Embryonic facial prominence (tissue), 1 donor: ENCODE measurements around the gene C4orf51.

Experiments
- DNase-seq: peaks from one replicate; pipeline ENCODE4 v3.0.0-alpha.2; 2016; ENCODE audit errors: extremely low spot score

C4orf51 gene

DNA sequence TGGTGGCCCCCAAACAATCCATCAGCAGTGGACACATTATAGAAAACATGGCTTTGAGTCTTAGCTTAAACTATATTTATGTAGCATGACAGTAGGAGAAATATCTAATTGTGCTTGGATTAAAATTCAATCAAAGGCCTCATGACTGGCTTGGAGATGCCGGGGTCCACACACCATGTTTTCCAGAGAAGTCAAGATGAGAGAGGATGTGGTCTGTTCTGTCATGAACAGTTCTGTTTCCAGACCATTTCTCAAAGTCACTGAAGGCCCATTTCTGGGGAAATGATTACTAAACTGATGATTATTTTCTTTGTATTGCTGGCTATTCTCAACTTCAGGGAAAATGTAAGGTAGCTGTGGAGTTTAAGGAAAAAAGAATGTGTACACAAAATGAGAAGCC lies 76.3 kb downstream of the C4orf51 start:
- DNase-seq = no peak

DNA sequence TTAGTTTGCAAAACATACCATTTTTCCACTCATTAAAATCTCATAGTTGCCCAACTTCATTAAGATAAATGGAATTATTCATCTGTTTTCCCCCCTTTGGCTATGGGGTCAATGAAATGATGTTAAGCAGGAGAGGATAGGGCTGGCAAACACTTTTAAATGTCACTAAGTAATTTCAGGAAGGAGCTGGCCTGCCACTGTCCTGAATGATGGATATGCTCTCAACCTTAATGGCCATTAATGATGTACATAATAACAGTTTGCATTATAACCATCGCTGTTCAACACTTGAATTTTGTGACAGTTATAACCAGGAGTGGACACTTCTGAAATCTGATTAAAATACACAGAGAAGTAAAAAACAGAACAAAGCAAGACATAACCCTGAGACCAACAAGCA lies 77.2 kb downstream of the C4orf51 start:
- no peak for DNase-seq

DNA sequence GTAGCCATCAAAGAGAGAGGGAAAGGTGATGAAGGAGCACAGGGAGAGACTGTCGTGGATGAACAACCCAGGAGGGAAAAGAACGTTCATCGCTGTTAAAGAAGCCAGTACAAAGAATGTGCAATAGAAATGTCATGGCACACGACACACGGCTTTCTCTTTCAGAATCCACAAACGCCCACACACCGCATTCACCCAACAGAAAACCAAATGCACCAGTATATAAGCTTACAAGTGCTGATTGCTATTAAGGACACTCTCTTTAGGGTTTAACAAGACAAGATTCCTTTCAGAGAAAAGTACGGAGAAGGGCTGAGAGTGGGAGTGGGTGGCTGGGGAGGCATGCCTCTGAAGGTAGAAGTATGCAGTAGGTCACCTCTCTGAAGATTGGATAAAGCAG lies 80.2 kb downstream of the C4orf51 start:
- DNase-seq = no peak

DNA sequence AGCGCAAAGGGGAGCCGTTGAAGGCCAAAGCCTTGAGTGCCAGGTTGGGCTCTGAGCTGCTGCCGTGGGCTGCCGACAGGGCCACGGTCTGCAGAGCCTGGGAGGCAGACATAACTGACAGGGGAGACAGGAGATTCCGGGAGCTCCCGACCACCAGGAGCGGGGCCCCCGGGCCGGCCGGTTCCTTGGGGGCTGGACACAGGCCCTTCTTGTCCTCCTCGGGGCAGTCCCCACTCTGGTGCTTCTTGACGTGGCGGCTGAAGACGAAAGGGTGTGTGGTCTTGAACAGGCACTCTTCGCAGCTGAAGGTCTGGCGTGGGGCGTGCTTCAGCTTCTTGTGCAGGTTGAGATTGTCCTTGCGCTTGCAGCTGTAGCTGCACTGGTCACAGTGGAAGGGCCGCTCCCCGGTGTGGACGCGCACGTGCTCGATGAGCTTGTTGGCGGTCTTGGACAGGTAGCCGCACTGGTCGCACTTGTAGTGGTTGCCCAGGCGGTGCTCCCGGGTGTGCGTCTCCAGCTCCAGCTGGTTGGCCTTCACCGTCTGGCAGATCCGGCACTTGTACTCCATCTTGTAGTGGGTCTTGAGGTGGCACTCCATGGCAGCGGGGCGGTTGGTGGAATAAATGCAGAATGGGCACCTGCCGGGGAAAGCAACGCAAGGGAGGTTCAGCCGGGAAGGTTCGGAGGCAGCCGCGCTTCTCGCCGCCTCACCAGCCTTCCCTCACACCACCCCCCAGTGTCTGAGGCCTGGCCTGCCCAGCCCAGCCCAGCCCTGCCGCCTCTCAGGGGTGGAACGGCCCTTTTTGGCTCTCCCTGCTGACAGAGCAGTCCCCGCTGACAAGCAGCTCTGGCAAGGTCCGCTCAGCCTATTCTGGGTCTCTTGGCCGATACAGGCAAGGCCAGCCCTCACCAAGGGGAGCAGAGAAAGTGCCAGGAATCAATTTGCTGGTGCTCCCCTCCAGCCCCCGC lies 81.3 kb downstream of the C4orf51 start:
- DNase-seq = no peak

DNA sequence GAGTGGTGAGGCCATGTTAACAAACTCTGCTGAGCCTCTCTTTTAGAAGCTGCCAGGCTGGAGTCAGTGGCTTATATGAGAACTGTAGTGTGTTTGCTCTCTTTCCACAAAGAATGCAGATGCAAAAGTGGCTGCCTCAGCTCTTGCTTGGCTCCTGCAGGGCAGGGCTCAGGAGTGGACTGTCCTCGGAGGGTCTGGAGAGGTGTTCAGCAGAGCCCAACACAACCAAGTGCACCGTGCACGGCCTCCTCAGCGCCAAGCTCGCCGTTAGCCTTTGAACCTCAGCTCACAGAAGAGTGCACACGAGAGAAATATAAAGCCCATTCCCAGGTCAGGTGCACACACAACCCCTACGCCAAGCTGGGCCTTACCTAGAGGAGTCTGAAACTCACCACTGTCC lies 82.8 kb downstream of the C4orf51 start:
- DNase-seq = no peak

DNA sequence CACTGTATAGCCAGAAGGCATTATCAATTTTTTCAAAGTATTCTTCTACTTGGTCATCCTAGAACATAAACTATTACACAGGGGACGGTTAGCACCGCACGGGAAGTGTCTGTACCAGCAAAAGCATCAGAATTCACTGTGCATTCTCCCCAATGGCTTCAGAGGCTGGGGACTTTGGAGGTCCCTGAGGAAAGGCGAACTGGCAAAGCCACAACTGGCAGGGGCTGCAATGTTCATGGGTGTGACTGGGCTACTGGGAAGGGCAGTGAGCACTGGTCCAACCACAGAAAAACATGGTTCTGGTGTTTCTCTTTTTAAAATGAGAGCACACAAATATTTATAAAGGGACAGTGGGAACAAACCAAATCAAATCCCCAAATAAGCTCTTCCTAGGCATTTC lies 83.5 kb downstream of the C4orf51 start:
- DNase-seq = no peak

DNA sequence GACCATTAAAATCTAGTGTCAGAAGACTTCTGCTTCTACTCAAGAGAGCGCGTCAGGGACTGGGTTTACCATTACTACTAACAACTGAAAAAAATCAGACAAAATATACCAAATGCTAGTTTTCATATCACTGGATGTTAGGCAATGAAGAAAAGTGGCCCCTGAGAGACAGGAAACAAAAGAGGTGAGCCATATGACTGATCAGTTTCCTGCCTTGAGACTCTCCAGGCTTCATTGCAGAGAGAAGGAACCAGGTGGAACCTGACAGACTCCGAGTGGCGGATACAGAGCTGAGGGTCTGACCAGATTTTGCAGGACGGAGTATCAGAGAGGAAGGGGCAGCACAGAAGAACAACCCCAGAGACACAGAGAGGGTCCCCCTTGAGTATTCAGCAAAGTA lies 86.3 kb downstream of the C4orf51 start:
- DNase-seq = no peak

DNA sequence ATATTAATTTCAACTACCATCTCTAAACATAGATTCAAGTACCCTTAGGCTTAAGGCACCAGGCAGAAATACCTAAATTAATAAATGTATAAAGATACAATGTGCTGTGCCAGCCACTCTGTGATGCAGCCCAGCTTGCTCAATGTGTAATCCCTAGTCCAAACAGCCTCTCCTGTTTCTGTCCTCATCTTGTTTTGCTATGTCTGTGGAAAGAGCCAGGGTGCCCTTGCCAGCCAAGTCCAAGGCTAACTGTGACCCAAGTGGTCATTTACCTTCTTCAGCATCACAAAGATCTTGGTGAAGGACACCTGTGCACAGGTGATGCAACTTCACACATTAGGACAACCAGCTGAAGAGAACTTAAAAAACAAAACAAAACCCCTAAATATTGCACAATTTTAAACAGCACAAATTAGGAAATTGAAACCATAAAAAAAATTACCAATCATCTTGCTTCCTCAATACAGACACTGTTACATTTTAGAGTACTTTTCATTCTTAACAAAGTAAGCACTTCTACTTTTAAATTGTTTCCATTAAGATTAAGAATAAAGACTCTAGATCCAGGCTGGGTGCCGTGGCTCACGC lies 89.6 kb downstream of the C4orf51 start:
- no peak for DNase-seq

DNA sequence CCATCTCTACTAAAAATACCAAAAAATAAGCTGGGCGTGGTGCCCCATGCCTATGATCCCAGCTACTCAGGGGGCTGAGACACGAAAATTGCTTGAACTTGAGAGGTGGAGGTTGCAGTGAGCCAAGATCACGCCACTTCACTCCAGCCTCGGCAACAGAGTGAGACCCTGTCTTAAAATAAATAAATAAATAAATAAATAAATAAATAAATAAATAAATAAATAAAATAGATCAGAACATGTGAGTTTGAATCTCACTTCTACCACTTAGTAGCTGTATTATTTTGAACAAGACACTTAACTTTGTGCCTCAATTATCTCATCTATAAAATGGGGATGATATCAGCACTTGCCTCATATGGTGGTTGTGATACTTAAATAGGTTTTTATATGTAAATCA lies 90.2 kb downstream of the C4orf51 start:
- DNase-seq = no peak

DNA sequence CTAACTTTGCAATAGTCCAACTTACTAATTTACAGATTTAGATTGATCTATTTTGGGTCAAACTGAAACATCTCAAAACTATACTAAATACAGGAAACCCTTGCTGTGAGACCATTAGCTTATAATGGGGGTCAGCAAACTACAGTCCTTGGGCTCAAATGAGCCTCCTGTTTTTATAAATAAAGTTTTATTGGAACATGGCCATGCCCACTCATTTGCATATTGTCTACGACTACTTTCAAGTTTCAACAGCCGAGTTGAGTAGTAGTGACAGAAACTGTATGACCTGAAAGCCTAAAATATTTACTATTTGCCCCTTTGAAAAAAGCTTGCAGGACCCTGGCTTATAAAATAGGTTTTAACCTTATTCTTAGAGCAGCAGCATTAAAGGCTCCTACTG lies 92.4 kb downstream of the C4orf51 start:
- DNase-seq = no peak

DNA sequence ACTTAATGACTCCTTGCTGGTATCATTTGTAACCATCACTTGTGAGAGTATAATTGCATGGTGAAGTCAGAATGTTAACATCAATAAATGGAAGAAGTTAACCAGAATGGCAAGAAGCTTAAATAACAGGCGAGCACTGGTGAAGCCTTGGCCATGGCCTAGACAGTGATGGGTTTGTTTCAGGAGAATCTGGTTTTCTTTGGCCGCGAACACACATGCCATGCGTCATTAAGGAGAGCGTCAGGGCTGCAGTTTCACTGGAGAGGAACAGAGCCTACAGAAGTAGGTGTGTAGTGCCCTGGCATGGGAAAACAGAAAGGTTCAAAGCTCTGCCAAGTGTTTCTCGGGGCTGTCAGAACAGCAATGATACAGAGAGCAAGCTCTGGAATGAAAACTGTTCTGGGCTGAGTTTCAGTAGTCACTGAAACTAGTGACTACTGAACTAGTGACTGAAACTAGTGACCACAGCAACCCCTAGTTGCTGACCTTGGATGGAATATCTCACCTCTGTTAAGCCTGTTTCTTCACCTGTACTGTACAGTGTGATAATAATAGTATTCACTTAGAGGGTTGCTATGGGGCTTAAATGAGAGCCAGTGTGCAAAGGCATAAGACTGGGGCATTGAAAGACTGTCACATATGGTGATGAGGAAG lies 93.8 kb downstream of the C4orf51 start:
- DNase-seq = no peak

DNA sequence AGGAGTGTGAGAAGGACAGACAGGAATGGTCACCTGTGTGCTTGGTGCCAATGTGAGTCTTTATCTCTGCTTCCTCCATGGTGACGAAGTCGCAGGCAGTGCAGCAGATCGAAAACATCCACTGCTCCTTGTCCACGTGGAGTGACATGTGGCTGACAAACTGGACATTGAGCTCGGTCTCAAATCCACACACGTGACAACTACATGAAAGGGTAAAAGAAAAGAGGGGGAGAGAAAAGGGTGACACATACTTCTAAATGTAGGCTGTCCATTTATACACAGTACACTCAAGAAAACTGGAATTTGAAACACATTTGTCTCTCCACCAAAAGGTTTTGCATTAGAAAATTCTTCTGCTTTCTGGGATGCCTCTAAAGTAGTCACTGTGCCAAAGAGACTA lies 94.5 kb downstream of the C4orf51 start:
- no peak for DNase-seq

DNA sequence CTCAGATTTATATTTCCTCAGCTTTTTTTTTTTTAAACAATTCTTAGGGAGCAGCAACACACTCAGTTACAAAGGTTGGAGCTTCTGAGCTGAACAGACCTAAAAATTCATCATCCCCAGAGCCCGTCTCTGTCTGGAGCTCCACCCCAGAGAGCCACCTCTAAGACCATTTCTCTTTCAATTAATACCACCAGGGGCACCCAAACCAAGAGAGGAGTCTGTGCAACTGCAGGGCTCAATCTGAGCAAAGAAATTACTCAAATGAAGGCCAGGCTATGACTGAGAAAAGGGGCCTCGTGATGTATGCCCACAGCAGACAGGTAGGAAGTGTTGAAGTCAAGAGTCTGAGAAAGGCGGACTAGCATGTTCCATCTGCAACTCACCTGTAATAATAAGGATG lies 95.5 kb downstream of the C4orf51 start:
- DNase-seq = no peak

DNA sequence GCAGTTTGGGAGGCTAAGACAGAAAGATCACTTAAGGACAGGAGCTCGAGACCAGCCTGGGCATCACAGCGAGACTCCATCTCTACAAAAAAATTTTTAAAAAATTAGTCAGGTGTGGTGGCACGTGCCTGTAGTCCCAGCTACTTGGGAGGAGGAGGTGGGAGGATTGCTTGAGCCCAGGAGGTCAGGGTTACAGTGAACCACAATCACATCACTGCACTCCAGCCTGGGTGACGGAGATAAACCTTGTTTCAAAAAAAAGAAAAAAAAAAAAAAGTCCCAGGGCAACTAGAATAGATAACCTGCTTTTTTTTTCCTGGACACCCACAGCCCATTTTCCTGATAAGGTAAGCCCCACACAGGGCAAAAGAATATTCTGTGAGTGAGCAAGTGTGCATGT lies 96.3 kb downstream of the C4orf51 start:
- no peak for DNase-seq

DNA sequence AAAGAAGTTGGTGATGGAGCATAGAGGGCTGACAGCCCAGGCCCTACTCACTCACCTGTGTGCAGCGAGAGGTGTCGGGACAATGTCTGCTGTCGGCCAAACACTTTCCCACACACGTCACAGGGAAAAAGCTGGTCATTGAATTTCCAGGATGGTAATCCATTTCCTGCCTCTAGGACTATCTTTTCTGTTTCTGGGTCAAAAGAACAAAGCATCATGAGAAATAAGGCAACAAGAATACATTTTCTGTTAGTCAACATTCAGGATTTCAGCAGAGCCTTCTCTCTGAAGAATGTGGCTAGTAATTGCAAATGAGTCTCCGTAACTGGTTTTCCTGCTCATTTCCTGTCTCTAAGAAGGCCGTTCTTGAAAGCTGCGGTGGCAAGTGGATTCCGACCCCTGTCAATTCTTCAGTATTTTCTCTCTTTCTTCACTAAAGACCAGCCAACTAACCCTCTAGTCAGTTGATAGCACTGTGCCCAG lies 99.4 kb downstream of the C4orf51 start:
- no peak for DNase-seq

DNA sequence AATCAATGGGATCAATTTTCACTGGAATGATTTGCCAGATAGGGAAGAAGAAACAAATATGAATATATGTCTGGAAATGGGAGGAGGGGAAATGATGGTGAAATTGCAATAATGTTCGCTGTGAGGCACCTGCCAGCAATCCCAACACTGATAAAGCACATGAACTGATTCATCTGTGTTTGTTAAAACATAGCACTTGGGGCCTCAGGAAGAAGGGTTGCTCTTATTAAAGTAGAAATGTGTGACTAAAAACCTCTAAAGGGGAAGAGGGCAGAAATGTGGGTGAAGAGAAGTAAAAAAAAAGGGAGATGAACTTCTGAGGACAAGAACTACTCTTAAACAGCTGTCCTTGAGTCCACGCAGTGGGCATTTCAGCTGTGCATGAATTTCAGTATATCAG lies 101.4 kb downstream of the C4orf51 start:
- no peak for DNase-seq
